Measurements from ENCODE around the gene ADAMTSL1.
A peak's percentile ranks its signal among the peaks of the same experiment; 100 is the strongest.

Gene ADAMTSL1

DNA sequence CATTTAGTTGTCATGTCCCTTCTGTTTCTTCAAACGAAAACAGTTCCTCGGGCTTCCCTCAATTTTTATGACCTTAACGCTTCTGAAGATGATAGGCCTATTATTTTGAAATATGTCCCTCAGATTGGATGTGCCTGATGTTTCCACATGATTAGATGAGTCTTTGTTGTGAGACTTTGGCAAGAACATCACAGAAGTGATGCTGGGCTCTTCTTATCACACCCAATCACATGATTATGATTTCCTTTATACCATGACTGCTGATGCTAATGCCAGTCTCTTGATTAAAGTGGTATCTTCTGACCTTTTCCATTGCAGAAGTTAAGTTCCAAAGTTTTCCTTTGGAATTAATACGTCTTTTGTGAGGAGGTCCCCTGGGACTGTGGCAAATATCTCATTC lies 383.4 kb downstream of the ADAMTSL1 start:
- TF ChIP-seq, protein P1, sequence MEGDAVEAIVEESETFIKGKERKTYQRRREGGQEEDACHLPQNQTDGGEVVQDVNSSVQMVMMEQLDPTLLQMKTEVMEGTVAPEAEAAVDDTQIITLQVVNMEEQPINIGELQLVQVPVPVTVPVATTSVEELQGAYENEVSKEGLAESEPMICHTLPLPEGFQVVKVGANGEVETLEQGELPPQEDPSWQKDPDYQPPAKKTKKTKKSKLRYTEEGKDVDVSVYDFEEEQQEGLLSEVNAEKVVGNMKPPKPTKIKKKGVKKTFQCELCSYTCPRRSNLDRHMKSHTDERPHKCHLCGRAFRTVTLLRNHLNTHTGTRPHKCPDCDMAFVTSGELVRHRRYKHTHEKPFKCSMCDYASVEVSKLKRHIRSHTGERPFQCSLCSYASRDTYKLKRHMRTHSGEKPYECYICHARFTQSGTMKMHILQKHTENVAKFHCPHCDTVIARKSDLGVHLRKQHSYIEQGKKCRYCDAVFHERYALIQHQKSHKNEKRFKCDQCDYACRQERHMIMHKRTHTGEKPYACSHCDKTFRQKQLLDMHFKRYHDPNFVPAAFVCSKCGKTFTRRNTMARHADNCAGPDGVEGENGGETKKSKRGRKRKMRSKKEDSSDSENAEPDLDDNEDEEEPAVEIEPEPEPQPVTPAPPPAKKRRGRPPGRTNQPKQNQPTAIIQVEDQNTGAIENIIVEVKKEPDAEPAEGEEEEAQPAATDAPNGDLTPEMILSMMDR (IDR thresholded peaks at IDR 0.05; ENCODE audit: control insufficient read depth, insufficient read depth, low read depth, low read length, missing control alignments), result no peak
- no peak for DNase-seq (ENCODE audit: low read depth)
- H3K4me3 ChIP-seq (ENCODE audit: control insufficient read depth, low read depth, low read length), result no peak overlapping the region

DNA sequence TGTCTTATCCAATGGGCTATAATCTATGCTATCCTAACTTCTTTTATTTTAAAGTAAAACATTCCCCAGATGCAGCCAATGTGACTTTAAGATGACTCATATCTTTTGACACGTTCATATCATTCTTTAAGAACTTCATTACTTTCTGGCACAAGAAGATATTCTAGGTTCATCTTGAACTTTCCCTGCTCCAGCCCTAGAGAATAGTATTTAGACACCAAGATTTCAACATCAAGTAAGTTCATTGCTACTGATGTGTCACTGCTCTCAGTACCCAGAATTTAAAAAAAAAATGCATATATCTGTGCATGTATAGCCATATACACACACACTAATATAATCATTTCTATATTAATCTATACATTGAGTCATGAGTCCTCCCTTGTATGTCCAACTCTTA lies 383.8 kb downstream of the ADAMTSL1 start:
- TF ChIP-seq, protein P1 (IDR thresholded peaks at IDR 0.05; ENCODE audit: control insufficient read depth, insufficient read depth, low read depth, low read length, missing control alignments), result no peak
- no peak overlapping the region for H3K4me3 ChIP-seq (ENCODE audit: control insufficient read depth, low read depth, low read length)
- peak; percentile 69 for DNase-seq (ENCODE audit: low read depth)

DNA sequence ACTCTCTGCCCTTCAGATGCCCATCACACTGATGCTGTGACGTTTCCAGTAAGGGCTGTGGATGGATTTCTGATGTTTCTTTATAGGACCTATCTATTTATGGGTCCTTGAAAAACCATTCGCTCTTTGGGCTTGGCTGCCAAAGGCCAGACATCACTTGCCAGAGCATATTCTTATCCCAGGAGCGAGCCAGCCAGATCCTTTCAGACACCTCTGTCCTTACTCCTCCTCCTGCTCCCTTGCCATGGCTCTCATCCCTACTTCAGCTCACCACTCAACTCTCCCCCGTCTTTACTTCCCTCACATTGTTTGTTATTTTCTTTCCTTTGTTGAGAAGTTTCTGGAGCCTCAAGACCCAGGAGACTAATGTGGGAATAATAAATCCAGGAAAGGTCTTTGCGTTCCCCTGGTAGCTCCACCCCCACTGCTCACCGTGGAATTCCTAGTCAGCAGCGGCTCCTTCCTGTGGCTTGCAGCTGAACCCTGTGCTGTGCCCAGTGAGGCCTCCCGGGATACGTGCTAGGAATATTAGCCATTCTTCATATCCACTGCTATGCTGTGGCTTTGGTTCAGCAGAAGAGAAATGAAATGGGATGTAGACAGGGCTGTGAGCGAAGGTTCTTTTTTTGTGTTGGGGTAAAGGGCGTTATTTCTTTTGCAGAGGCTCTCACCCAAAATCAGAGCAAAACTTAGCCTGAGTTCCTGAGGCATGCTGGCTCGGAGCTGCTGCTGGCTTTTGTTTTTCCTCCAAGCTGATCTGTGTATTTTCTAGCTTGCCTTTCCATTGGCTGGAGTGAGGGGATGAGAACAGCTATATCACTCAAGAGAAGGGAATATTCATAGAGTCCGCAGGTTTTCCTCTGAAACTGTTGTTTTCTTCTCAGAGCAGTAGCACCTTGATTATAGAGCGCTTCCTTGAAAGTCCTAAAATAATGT lies 387.9 kb downstream of the ADAMTSL1 start:
- no peak overlapping the region for H3K4me3 ChIP-seq (ENCODE audit: control insufficient read depth, low read depth, low read length)
- TF ChIP-seq, protein P1 (IDR thresholded peaks at IDR 0.05; ENCODE audit: control insufficient read depth, insufficient read depth, low read depth, low read length, missing control alignments), result no peak
- DNase-seq (ENCODE audit: low read depth), result no peak

DNA sequence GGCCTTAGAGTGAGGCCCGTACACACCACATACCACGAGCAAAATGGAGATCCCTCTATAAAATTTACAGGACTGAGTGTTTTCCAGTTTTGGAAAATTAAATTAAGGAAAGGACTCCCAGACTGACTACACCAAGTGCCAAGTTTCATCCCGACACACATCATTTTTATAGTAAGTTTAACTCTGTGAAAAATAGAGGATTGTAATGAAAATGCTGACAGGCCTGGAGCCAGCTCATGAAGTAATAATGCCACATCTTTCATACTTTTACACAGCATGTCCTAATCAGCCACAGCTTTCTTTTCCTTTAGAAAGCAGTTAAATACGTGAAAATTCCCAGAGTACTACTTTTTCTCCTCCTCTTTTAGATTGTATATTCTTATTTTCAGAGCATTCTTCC lies 389.8 kb downstream of the ADAMTSL1 start:
- TF ChIP-seq, protein P1 (IDR thresholded peaks at IDR 0.05; ENCODE audit: control insufficient read depth, insufficient read depth, low read depth, low read length, missing control alignments), result no peak
- H3K4me3 ChIP-seq (ENCODE audit: control insufficient read depth, low read depth, low read length), result no peak overlapping the region
- peak; percentile 45 for DNase-seq (ENCODE audit: low read depth)

DNA sequence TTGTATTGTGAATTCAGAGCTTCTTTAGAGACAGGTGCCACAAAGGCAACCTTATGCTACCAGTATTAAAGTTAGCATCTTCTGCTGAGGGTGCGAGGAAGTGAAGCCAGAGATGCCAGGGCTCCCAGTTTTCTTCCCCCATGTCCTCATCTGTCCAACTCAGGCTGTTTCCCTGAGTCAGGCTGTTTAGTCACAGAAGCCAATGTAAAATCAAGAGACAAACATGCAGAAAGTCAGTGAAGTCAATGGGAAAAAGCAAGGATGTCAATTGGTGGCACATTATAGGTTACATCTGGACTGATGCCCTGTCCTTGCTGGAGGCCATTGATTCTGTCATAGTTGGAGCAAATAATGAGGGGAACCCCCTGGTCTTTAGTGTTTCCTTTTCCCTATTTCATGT lies 390.6 kb downstream of the ADAMTSL1 start:
- no peak for DNase-seq (ENCODE audit: low read depth)
- no peak overlapping the region for H3K4me3 ChIP-seq (ENCODE audit: control insufficient read depth, low read depth, low read length)
- TF ChIP-seq, protein P1 (IDR thresholded peaks at IDR 0.05; ENCODE audit: control insufficient read depth, insufficient read depth, low read depth, low read length, missing control alignments), result no peak

DNA sequence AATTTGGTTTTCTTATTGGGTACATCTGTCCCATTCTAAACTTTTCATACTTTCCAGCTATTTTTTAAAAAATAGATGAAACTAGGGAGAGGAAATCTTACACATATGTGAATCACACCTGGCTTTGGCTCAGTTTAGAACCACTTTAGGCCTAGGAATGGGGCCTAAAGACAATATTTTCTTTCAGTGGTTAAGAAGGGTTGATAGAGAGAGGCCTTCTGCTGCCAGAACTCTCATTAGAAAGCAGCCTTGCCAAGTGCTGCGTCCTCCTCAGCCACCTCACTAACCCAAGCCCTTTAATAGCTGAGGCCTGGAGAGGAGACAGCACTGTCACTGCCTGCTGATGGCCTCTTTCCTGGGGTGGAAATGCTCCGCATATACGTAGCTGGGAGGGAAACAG lies 391.6 kb downstream of the ADAMTSL1 start:
- TF ChIP-seq, protein P1 (IDR thresholded peaks at IDR 0.05; ENCODE audit: control insufficient read depth, insufficient read depth, low read depth, low read length, missing control alignments), result no peak
- DNase-seq (ENCODE audit: low read depth), result no peak
- no peak overlapping the region for H3K4me3 ChIP-seq (ENCODE audit: control insufficient read depth, low read depth, low read length)
